Fibroblast of skin of left biceps (primary cell): ENCODE results near the gene TRAFD1.
A peak's percentile ranks its signal among the peaks of the same experiment; 100 is the strongest.
"Not testable (repeated sequence)": the region's sequence is repeated elsewhere in the genome, so short reads cannot be mapped to it uniquely, and the experiment has no call there.

ENCODE experiments used
- DNase-seq, 2 experiments: peaks; one replicate each; pipeline ENCODE4 v3.0.0-alpha.2; 2013; ENCODE audit warnings: low read depth in 2 of 2

The TRAFD1 gene

GRCh38 chr12:112125250-112125999 is at the start of gene TRAFD1:
TSS of gene TRAFD1 (plus strand) at chr12:112125560. CDS start at chr12:112130523, 4,963 bp downstream.
- peak; percentile 88 to 90 for DNase-seq

DNA sequence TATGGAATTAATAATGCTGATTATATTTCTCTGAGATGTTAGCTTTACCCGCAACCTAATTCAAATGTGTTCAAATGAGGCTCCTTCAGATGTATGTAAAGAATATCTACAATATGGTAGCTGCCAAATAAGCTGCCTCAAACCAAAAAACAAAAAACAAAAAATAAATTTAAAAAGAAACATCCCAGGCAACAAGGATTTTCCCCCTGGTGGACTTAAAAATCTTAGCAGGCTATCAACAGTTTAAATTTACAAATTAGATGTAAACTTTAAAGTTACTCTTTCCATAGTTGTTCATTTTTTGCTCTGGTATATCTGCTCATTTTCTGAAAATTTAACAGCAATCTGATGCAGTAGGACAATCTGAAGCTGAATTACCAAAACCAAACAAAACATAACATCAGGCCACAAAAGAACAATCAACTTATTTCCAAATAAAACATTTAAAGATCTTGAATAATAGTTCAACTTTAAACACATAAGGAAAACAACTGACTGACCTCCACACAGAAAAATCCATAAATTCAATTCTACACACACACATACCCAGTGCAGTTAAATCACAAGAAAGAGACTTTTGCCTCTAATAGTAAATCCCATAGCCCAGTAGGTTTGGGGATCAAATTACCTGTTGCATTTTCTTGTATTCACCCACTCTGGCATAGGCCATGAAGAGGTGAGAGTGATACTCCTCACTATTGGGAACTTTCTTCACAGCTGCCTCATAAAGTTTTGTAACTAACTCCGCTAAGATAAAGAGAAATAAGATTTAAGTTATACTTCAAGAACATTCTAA is 38.1 kb upstream of the TRAFD1 start:
- DNase-seq, result no peak

DNA sequence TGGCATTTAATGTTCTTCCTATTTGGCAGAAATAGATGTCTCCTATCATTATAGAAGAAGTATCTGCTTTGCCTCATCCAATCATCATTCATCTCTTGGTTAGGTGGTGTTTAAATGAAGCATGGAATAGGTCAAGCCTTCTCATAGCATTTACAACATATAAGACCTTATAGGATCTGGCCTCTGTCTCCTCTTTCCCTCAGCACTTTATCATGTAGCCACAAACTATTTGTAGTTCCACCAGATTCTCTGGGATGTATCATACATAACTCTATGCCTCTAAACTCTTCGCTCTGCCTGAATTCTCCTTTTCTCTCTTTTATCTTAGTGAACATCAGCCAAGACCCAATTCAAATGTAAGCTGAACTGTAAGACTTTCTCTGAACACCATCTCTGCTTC is 37.5 kb upstream of the TRAFD1 start:
- no peak for DNase-seq

DNA sequence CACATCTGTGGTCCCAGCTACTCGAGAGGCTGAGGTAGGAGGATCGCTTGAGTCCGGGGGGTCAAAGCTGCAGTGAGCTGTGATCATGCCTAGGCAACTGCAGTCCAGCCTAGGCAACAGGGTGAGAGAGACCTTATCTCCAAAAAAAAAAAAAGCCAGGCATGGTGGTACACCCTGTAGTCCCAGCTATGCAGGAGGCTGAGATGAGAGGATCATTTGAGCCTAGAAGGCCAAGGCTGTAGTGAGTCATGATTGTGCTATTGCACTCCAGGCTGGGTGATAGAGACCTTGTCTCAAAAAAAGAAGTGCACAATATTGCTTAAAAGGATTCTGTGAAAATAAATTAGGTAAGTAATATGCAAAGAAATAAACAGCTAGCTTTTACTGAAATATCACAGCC is 33.8 kb upstream of the TRAFD1 start:
- no peak for DNase-seq

- no peak for DNase-seq
These were observed 29.3 kb upstream of the TRAFD1 start for GRCh38 chr12:112096070-112096469.

DNA sequence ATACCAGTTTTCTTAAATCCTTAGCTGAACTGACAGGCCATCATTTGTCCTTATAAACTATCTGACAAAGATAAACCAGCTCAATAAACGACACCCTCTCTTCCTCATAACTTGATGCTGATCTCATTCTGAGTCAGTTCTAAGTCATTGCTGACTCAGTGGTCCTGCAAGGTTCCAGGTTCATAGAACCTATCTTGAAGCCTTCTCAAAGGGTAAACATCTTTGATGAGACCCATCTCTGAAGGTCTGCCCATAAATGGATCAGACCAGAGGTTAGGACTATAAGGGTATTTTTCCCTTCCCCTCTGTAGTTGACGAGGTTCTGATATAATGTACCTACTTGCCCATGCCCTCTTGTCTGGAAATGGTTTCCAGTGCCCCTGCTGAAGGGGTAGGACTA is 28.7 kb upstream of the TRAFD1 start:
- DNase-seq, result no peak

DNA sequence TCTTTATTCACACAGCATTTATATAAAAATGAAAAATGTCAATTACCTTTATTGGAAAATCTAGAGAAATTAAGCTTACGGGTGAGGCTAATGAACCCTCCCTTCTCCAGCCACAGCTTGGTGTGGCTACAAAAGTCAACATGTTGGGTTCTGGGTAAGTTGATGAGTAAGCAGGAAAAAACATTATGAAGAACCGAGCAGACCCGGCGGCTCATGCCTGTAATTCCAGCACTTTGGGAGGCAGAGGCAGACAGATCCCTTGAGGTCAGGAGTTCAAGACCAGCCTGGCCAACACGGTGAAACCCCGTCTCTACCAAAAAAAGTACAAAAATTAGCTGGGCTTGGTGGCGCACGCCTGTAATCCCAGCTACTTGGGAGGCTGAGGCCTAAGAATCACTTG is 27.7 kb upstream of the TRAFD1 start:
- no peak for DNase-seq

DNA sequence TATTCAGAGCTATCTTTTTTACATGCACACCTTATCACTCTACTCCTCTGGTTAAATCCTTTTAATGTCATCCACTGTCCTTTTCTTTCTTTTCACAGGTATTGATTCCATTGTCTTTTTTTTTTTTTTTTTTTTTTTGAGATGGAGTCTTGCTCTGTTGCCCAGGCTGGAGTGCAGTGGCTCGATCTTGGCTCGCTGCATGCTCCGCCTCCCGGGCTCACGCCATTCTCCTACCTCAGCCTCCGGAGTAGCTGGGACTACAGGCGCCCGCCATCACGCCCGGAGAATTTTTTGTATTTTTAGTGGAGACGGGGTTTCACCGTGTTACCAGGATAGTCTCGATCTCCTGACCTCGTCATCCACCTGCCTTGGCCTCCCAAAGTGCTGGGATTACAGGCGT is 24.9 kb upstream of the TRAFD1 start:
- not testable (repeated sequence) for DNase-seq

DNA sequence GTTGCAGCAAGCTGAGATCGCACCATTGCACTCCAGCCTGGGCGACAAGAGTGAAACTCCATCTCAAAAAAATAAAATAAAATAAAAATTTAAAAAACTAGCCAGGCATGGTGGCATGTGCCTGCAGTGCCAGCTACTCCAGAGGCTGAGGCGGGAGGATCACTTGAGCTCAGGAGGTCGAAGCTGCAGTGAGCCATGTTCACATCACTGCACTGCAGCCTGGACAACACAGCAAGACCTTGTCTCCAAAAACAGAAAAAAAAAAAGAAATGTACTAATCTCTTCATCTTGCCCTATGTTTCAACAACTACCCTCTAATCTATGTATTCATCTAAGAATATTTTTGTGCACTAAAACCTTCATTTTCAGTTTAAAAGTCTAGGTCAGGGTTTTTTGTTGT is 23.2 kb upstream of the TRAFD1 start:
- no peak for DNase-seq

DNA sequence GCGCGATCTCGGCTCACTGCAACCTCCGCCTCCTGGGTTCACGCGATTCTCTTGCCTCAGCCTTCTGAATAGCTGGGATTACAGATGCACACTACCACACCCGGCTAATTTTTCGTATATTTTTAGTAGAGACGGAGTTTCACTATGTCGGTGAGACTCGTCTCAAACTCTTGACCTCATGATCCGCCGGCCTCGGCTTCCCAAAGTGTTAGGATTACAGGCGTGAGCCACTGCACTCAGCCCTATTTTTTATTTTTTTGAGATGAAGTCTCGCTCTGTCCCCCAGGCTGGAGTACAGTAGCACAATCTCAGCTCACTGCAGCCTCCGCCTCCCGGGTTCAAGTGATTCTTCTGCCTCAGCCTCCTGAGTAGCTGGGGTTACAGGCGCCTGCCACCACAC is 22.6 kb upstream of the TRAFD1 start:
- not testable (repeated sequence) for DNase-seq

DNA sequence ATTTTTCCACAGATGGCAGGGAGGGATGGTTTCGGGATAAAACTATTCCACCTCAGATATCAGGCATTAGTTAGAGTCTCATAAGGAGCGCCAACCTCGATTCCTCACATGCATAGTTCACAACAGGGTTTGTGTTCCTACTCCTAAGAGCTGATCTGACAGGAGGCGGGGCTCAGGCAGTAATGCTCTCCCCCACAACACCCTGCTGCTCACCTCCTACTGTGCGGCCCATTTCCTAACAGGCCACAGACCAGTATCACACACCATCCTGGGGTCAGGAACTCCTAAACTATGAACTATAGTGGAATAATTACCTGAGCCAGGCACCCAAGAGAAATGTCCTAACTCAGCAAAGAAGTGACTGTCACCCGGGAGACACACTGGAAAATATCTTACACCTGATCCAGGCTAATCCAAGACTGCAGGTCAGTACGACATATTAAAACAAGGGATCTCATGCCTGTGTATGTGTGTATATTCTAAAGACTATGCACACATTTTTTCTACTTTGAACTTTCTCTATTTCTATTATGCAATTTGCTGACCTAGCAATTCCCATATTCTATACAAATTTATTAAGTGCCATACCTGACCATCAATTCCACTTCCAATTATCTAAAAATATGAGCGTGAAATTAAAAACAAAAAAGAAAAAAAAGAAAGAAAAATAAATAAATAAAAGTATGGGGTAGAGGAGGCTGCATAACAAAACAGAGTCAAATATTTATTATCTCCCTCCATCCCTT is 21.4 kb upstream of the TRAFD1 start:
- no peak for DNase-seq

DNA sequence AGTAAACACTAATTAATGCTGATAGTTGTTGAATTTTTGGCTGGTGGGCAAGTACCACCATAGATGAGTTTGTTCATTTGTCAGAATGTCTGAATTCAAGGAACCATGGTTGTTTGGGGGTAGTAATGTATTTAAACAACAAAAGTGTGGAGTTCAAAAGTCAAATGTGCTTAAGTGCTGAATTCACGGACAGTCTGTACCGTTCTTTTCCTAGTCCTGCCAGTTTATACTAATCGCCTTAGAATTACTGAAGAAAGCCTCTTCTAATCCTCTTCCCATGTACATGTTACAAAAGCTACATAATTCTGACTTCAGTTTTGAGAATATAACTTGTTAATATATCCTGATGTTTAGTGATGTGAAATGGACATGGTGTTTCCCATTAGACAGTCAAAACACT is 19.5 kb upstream of the TRAFD1 start:
- DNase-seq, result no peak

- no peak for DNase-seq
These were observed 17.8 kb upstream of the TRAFD1 start for GRCh38 chr12:112107306-112108201.

DNA sequence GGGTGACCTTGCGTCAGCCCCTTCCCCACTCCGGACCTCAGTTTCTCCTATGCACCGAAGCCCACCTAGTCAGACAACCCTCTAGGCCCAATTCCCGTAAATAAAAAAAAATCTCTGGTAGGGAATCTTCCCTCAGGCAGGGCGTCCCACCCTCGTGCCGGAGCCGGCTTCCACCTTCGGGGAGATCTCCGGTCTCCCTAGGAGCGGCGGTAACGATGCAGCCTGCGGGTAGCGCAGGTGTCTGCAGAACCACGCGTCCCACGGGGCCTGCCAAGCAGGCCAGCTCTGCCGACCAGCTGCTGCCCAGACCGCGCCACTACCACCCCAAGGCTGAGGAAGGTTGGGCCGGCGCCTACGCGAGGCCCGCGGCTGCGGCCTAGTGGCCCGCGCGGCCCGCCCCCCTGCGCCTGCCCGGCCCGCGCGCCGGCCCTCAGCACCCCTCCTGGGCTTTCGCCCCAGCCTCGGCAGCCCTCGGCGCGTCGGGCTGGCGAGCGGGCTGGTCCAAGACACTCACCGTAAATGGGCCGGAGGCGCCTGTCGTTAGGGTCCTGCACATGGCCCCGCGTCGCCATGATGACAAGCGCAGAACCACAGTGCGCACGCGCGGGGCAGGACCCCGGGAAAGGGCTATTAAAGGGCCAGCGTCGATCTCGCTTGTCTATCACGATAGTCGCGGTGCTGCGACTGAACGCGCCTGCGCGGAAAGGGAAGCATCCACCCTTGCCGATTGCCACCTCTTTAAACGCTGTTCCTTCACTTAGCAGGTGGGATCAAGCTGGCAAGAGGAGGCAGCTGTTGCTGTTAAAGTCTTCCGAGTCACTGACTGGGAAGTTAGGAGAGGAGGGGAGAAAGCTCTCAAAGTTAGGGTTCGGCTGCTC is 16.9 kb upstream of the TRAFD1 start, which contains the start of gene NAA25:
Gene NAA25 (minus strand): TSS at position 582 of the 878 bp plus-strand sequence. CDS start 10 bp downstream, at position 572.
- peak; percentile 55 to 59 for DNase-seq

DNA sequence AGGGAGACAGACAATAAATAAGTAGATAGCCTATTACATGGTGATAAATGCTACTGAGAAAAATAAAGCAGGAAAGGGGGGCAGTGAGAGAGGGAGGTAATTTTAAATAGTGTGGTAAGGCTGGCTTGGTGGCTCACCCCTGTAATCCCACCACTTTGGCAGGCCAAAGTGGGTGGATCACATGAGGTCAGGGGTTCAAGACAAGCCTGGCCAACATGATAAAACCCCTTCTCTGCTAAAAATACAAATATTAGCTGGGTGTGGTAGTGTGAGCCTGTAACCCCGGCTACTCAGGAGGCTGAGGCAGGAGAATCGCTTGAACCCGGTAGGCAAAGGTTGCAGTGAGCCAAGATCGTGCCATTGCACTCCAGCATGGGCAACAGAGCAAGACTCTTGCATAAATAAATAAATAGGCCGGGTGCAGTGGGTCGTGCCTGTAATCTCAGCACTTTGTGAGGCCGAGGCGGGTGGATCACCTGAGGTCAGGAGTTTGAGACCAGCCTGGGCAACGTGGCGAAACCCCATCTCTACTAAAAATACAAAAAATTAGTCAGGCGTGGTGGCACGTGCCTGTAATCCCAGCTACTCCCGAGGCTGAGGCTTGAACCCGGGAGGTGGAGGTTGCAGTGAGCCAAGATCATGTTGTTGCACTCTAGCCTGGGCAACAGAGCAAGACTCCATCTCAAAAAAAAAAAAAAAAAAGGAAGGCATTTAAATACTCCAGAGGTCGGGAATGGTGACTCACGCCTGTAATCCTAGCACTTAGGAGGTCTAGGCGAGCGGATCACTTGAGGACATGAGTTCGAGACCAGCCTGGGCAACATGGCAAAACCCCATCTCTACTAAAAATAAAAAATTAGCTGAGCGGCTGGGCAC is 14.3 kb upstream of the TRAFD1 start:
- not testable (repeated sequence) for DNase-seq

DNA sequence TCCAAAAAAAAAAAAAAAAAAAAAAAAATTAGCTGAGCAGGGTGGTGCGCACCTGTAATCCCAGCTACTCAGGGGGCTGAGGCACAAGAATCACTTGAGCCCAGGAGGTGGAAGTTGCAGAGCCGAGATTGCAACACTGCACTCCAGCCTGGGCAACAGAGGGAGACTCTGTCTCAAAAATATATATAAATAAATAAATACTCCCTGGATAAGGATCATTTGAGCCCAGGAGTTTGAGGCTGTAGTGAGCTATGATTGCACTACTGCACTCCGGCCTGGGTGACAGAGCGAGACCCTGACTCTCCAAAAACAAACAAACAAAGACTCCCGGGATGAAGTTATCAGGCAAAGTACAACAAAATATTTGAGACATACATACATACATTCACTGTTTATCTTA is 13.4 kb upstream of the TRAFD1 start:
- DNase-seq, result no peak

- DNase-seq, result no peak
These were observed 12.8 kb upstream of the TRAFD1 start for GRCh38 chr12:112112409-112113133.

- no peak for DNase-seq
These were observed 9.9 kb upstream of the TRAFD1 start for GRCh38 chr12:112115259-112116045.
